H9 (cell line): Measurements from ENCODE around the gene TM6SF1. TPM values are rescaled to one million over a fixed set of nuclear protein-coding genes. Genes with fewer than 3 reads are reported as not detected.
A peak's percentile ranks its signal among the peaks of the same experiment; 100 is the strongest.

Experiments used
- DNase-seq: peaks from one replicate; pipeline ENCODE4 v3.0.0-alpha.2; 2017
- H2AFZ ChIP-seq: one replicate; pipeline ENCODE4 v1.6.1; 2013; ENCODE audit warnings: mild to moderate bottlenecking, low read length, control low read depth, moderate library complexity
- H2AK5ac ChIP-seq: 2 replicates; pipeline ENCODE4 v1.6.1; 2013; ENCODE audit warnings: low read length, control low read depth, mixed read lengths; ENCODE audit not compliant: insufficient read length
- H2BK120ac ChIP-seq: one replicate; pipeline ENCODE4 v1.6.1; 2013; ENCODE audit warnings: low read depth, mild to moderate bottlenecking, low read length, control low read depth, inconsistent platforms; ENCODE audit not compliant: poor library complexity, severe bottlenecking
- H2BK12ac ChIP-seq: 2 replicates; pipeline ENCODE4 v1.6.1; 2013; ENCODE audit warnings: low read length, control low read depth, mixed read lengths, low read depth; ENCODE audit not compliant: insufficient read length
- H2BK15ac ChIP-seq: 2 replicates; pipeline ENCODE4 v1.6.1; 2013; ENCODE audit warnings: low read depth, low read length, control low read depth
- H2BK20ac ChIP-seq: one replicate; pipeline ENCODE4 v1.6.1; 2013; ENCODE audit warnings: low read depth, mild to moderate bottlenecking, low read length, control low read depth, inconsistent platforms; ENCODE audit not compliant: poor library complexity, severe bottlenecking
- H2BK5ac ChIP-seq: 2 replicates; pipeline ENCODE4 v1.6.1; 2013; ENCODE audit warnings: low read length, control low read depth, mixed read lengths; ENCODE audit not compliant: insufficient read length
- H3K14ac ChIP-seq: 2 replicates; pipeline ENCODE4 v1.6.1; 2013; ENCODE audit warnings: low read length, control low read depth; ENCODE audit not compliant: insufficient read depth
- H3K18ac ChIP-seq: 2 replicates; pipeline ENCODE4 v1.6.1; 2013; ENCODE audit warnings: low read depth, mild to moderate bottlenecking, mixed read lengths, low read length, control low read depth; ENCODE audit not compliant: insufficient read length
- H3K23ac ChIP-seq: 2 replicates; pipeline ENCODE4 v1.6.1; 2013; ENCODE audit warnings: low read length, control low read depth, mixed read lengths, low read depth; ENCODE audit not compliant: insufficient read length
- H3K23me2 ChIP-seq: 2 replicates; pipeline ENCODE4 v1.6.1; 2013; ENCODE audit warnings: low read depth, mild to moderate bottlenecking, mixed read lengths, low read length, control low read depth; ENCODE audit not compliant: insufficient read length, poor library complexity, severe bottlenecking
- H3K27ac ChIP-seq: 2 replicates; pipeline ENCODE4 v1.5.1; 2013; ENCODE audit warnings: low read length, control low read depth, mixed read lengths, low read depth; ENCODE audit not compliant: insufficient read length
- H3K27me3 ChIP-seq: 2 replicates; pipeline ENCODE4 v1.6.1; 2013; ENCODE audit warnings: low read length, control low read depth, inconsistent platforms; ENCODE audit not compliant: insufficient read depth
- H3K4ac ChIP-seq: 2 replicates; pipeline ENCODE4 v1.6.1; 2013; ENCODE audit warnings: low read depth, mild to moderate bottlenecking, control low read depth, inconsistent platforms, low read length, moderate library complexity
- H3K4me1 ChIP-seq: 2 replicates; pipeline ENCODE4 v1.6.1; 2013; ENCODE audit warnings: low read length, control low read depth, inconsistent platforms; ENCODE audit not compliant: insufficient read depth
- H3K4me2 ChIP-seq: 2 replicates; pipeline ENCODE4 v1.6.1; 2013; ENCODE audit warnings: low read length, control low read depth, mixed read lengths; ENCODE audit not compliant: insufficient read length, insufficient read depth
- H3K56ac ChIP-seq: 2 replicates; pipeline ENCODE4 v1.6.1; 2013; ENCODE audit warnings: low read depth, mild to moderate bottlenecking, mixed read lengths, low read length, control low read depth; ENCODE audit not compliant: insufficient read length
- H3K79me1 ChIP-seq: 2 replicates; pipeline ENCODE4 v1.6.1; 2013; ENCODE audit warnings: low read depth, mild to moderate bottlenecking, moderate library complexity, low read length, control low read depth, inconsistent platforms; ENCODE audit not compliant: insufficient read depth, poor library complexity, severe bottlenecking
- H3K79me2 ChIP-seq: 2 replicates; pipeline ENCODE4 v1.6.1; 2013; ENCODE audit warnings: low read length, control low read depth, inconsistent platforms; ENCODE audit not compliant: insufficient read depth
- H3K9ac ChIP-seq: 2 replicates; pipeline ENCODE4 v1.6.1; 2013; ENCODE audit warnings: low read length, control low read depth, mixed read lengths; ENCODE audit not compliant: insufficient read length; ENCODE audit errors: extremely low read depth
- H3K9me3 ChIP-seq: one replicate; pipeline ENCODE4 v1.6.1; 2013; ENCODE audit warnings: low read depth, low read length, inconsistent platforms; ENCODE audit not compliant: control insufficient read depth
- H3T11ph ChIP-seq: one replicate; pipeline ENCODE4 v1.6.1; 2013; ENCODE audit warnings: mild to moderate bottlenecking, low read length, control low read depth, inconsistent platforms
- H4K20me1 ChIP-seq: one replicate; pipeline ENCODE4 v1.6.1; 2013; ENCODE audit not compliant: control insufficient read depth, insufficient read length, insufficient read depth
- H4K5ac ChIP-seq: 2 replicates; pipeline ENCODE4 v1.6.1; 2013; ENCODE audit warnings: low read depth, mild to moderate bottlenecking, mixed read lengths, low read length, control low read depth; ENCODE audit not compliant: insufficient read length
- H4K8ac ChIP-seq: replicated peaks from 2 replicates; pipeline ENCODE4 v1.6.1; 2013; ENCODE audit warnings: low read length, control low read depth, mixed read lengths, low read depth; ENCODE audit not compliant: insufficient read length
- H4K91ac ChIP-seq: 2 replicates; pipeline ENCODE4 v1.6.1; 2013; ENCODE audit warnings: low read depth, mild to moderate bottlenecking, moderate library complexity, mixed read lengths, low read length, control low read depth; ENCODE audit not compliant: insufficient read length
- H3K27ac Mint-ChIP-seq, 3 experiments: 2 replicates in 2 of 3; 3 replicates in 1 of 3; pipeline ENCODE4 v1.8.0; 2020 to 2021; ENCODE audit warnings: mixed read lengths in 3 of 3, mild to moderate bottlenecking in 1 of 3, moderate library complexity in 1 of 3
- H3K27me3 Mint-ChIP-seq: 2 replicates; pipeline ENCODE4 v1.8.0; 2021; ENCODE audit warnings: low read depth, mild to moderate bottlenecking, moderate library complexity, mixed read lengths
- H3K36me3 Mint-ChIP-seq, 3 experiments: 2 replicates in 2 of 3; 3 replicates in 1 of 3; pipeline ENCODE4 v1.8.0; 2020 to 2021; ENCODE audit warnings: low read depth in 3 of 3, mixed read lengths in 3 of 3; ENCODE audit not compliant: insufficient read depth in 1 of 3
- H3K4me1 Mint-ChIP-seq, 2 experiments: 2 replicates each; pipeline ENCODE4 v1.8.0; 2020; ENCODE audit warnings: mixed read lengths in 2 of 2
- H3K4me3 Mint-ChIP-seq, 2 experiments: 2 replicates in 1 of 2; 3 replicates in 1 of 2; pipeline ENCODE4 v1.8.0; 2020 to 2021; ENCODE audit warnings: mild to moderate bottlenecking in 2 of 2, mixed read lengths in 2 of 2, moderate library complexity in 1 of 2
- H3K9me3 Mint-ChIP-seq, 2 experiments: 2 replicates in 1 of 2; 3 replicates in 1 of 2; pipeline ENCODE4 v1.8.0; 2020; ENCODE audit warnings: mild to moderate bottlenecking in 2 of 2, mixed read lengths in 2 of 2, moderate library complexity in 1 of 2
- CTCF ChIP-seq: fragments of 200-600 bp; sonication (generic); conservative IDR thresholded peaks from 3 replicates; pipeline ENCODE4 v1.8.0; 2021; ENCODE audit warnings: antibody characterized with exemption, mild to moderate bottlenecking
- WGBS: extraction: QIAGEN DNeasy Blood & Tissue Kit; methylation state at CpG from one replicate; pipeline ENCODE4 v1.1.7; 2013; ENCODE audit warnings: missing lambda C conversion rate, low lambda C conversion rate, mixed read lengths; ENCODE audit not compliant: insufficient read length; ENCODE audit errors: extremely low coverage; 5-methylcytosine and 5-hydroxymethylcytosine counted together
- total RNA-seq: library from RNA; stranded (reverse); gene quantifications from 2 replicates; pipeline ENCODE4 v1.2.1, GENCODE V29; 2021

The TM6SF1 gene
- total RNA-seq, 1 experiment from 2014 or later: 0.96 TPM

GRCh38 chr15:83108266-83109219, 1.1 kb downstream of the TM6SF1 start:
- Histone ChIP-seq H4K8ac (no peak overlapping the region), H2BK12ac (no peak overlapping the region), H3K9ac (no peak overlapping the region), H3K23ac (no peak overlapping the region), H2BK20ac (no peak overlapping the region), H3K4me1 (no peaks in the 10 kb centered on the region; the same call in 1 of the 2 replicates), H3K4ac (no peak overlapping the region), H4K20me1 (no peaks in the 10 kb centered on the region), H4K91ac (no peak overlapping the region), H4K5ac (no peak overlapping the region), H3K79me2 (no peaks in the 10 kb centered on the region), H2BK15ac (no peak overlapping the region), H3T11ph (no peak overlapping the region), H3K27me3 (peaks cover 6% of the 10 kb centered on the region; the same call in 1 of the 2 replicates), H3K23me2 (peaks cover 2% of the 10 kb centered on the region), H3K79me1 (no peaks in the 10 kb centered on the region), H3K4me2 (peak overlapping the region; percentile 34), H3K14ac (no peak overlapping the region), H2BK5ac (no peak overlapping the region), H3K27ac (no peak overlapping the region), H2BK120ac (no peak overlapping the region), H3K9me3 (no peaks in the 10 kb centered on the region), H2AK5ac (no peak overlapping the region), H3K18ac (no peak overlapping the region), H3K56ac (no peak overlapping the region), H2AFZ (no peak overlapping the region)
- H3K36me3 Mint-ChIP-seq: peaks cover 0 to 4% (median 0%) of the 10 kb centered on the region in 3 experiments; a peak in 3 of 7 replicates
- H3K9me3 Mint-ChIP-seq: peaks cover 0 to 6% of the 10 kb centered on the region in 2 experiments; a peak in 3 of 5 replicates
- no peak for TF ChIP-seq CTCF
- DNase-seq: no peak
- H3K4me3 Mint-ChIP-seq: peak overlapping the region; percentile 52 to 72
- no CpG with 5 or more reads among the region's 21 CpGs for WGBS
- peaks cover 5 to 18% of the 10 kb centered on the region in 2 experiments; a peak in 3 of 4 replicates for H3K4me1 Mint-ChIP-seq
- H3K27me3 Mint-ChIP-seq: peaks cover 58% of the 10 kb centered on the region
- H3K27ac Mint-ChIP-seq: no peak overlapping the region
